ENCODE measurements around the gene UCP3. TPM values are rescaled to one million over a fixed set of nuclear protein-coding genes. Genes with fewer than 3 reads are reported as not detected.

The UCP3 gene
- polyA plus RNA-seq, 1 donor (not counting 4 experiments of a cell fraction or from before 2014, with no cell fraction given) = 0.52 TPM

DNA sequence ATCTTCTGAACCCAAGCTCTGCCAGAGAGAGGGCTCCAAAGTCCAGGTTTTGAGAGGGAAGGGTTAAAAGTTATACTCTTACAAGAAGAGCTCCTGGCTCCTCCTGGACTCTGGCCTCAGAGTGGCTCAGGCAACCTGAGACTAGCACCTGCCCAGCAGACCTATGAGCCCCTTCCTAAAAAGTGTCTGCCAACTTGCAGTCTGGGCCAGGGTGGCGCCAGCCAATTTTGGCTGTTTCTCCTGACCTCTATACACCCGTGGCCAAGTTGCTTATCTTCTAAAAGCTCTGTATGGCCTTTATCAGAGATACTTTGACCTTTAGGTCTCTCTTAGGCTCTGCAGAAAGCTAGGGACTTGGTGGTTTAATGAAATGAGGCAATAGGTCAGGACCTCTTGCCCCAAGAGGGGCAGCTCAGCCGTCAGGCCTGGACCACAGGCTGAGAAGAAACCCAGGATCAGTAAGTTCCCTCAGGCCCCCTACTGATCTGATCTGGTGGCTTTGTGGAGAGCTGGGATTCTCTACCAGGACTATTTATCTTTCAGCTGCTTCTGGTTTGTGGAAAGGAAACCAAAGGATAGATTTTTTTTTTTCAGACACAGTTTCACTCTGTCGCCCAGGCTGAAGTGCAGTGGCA, 10.3 kb upstream of the UCP3 start:
- Histone ChIP-seq H3K27me3 (ENCODE audit: control insufficient read depth, extremely low read depth, insufficient read depth, low read length) (no peaks in the 10 kb centered on the region), H4K20me1 (ENCODE audit: control insufficient read depth, extremely low read depth, insufficient read depth, low read length) (peaks cover 2% of the 10 kb centered on the region), H3K4me3 (ENCODE audit: control insufficient read depth in 2 of 3, extremely low read depth in 1 of 3, insufficient read depth in 2 of 3, low read depth in 1 of 3, low read length in 3 of 3) (no peak overlapping the region), H3K9me3 (ENCODE audit: control insufficient read depth, low read depth, low read length) (no peaks in the 10 kb centered on the region), H3K9ac (ENCODE audit: control insufficient read depth, extremely low read depth, insufficient read depth, low read length) (no peak overlapping the region), H2AFZ (ENCODE audit: control insufficient read depth, low read length) (no peak overlapping the region), H3K36me3 (ENCODE audit: control insufficient read depth in 2 of 2, extremely low read depth in 1 of 2, insufficient read depth in 2 of 2, low read length in 2 of 2) (peaks cover 0 to 5% of the 10 kb centered on the region in 2 experiments), H3K4me1 (ENCODE audit: control insufficient read depth, extremely low read depth, insufficient read depth, low read length) (no peaks in the 10 kb centered on the region), H3K27ac (ENCODE audit: control insufficient read depth, insufficient read depth, low read length) (no peak overlapping the region), H3K79me2 (ENCODE audit: control insufficient read depth, insufficient read depth, low read length) (no peaks in the 10 kb centered on the region), H3K9me1 (ENCODE audit: control insufficient read depth, extremely low read depth, insufficient read depth, low read length) (no peaks in the 10 kb centered on the region), H3K4me2 (ENCODE audit: control insufficient read depth, extremely low read depth, insufficient read depth, low read depth, low read length) (no peak overlapping the region)
- dilution Hi-C loops (cut with MboI; ENCODE audit: extremely low pct_ligation_motif_present, low sequenced_read_pairs) = no loop called here
- FAIRE-seq (no peak), DNase-seq (ENCODE audit: low read depth, low spot score) (no peak)
- TF ChIP-seq, protein P1, sequence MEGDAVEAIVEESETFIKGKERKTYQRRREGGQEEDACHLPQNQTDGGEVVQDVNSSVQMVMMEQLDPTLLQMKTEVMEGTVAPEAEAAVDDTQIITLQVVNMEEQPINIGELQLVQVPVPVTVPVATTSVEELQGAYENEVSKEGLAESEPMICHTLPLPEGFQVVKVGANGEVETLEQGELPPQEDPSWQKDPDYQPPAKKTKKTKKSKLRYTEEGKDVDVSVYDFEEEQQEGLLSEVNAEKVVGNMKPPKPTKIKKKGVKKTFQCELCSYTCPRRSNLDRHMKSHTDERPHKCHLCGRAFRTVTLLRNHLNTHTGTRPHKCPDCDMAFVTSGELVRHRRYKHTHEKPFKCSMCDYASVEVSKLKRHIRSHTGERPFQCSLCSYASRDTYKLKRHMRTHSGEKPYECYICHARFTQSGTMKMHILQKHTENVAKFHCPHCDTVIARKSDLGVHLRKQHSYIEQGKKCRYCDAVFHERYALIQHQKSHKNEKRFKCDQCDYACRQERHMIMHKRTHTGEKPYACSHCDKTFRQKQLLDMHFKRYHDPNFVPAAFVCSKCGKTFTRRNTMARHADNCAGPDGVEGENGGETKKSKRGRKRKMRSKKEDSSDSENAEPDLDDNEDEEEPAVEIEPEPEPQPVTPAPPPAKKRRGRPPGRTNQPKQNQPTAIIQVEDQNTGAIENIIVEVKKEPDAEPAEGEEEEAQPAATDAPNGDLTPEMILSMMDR (optimal IDR thresholded peaks at IDR 0.05 in 1 of 3, IDR thresholded peaks at IDR 0.05 in 1 of 3, conservative IDR thresholded peaks at IDR 0.05 in 1 of 3; ENCODE audit: extremely low read depth in 1 of 3, insufficient read depth in 2 of 3, low read length in 3 of 3) = no peak
- TF ChIP-seq EZH2 (IDR thresholded peaks at IDR 0.05; ENCODE audit: low read length) = no peak

DNA sequence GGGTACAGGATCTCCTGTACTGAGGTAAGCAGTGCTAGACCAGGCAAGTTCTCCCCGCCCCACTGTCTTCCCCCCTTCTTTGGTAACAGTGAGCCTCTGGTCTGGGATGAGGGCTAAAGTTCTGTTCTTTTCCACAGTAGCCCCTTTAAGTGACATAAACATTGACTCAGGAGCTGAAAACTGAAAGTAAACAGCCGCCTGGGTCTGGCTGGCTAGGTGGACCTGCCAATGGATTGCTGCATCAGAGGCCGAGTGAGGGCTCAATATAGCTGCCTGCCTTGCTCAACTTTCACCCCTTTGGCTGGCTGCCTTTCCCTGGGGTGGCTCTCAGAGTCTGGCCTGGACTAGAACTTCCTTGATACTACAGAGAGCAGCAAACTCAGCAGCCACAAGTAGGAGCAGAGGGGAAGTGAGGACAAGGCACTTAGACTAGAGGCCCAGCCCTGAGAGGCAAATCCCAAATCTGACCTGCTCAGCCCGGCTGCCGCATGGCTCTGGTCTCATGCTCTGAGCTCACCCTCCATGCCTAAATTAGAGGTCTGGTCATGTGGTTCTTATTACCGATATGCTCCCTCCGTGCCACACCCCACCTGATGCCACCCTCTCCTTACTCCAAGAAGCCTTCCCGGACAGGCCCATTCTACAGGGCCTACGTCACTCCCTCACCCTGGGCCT, 9.6 kb upstream of the UCP3 start:
- Histone ChIP-seq H3K4me1 (ENCODE audit: control insufficient read depth, extremely low read depth, insufficient read depth, low read length) (no peaks in the 10 kb centered on the region), H3K79me2 (ENCODE audit: control insufficient read depth, insufficient read depth, low read length) (no peaks in the 10 kb centered on the region), H3K9me3 (ENCODE audit: control insufficient read depth, low read depth, low read length) (no peaks in the 10 kb centered on the region), H3K36me3 (ENCODE audit: control insufficient read depth in 2 of 2, extremely low read depth in 1 of 2, insufficient read depth in 2 of 2, low read length in 2 of 2) (peaks cover 0 to 6% of the 10 kb centered on the region in 2 experiments), H4K20me1 (ENCODE audit: control insufficient read depth, extremely low read depth, insufficient read depth, low read length) (peaks cover 2% of the 10 kb centered on the region), H3K27ac (ENCODE audit: control insufficient read depth, insufficient read depth, low read length) (no peak overlapping the region), H3K9ac (ENCODE audit: control insufficient read depth, extremely low read depth, insufficient read depth, low read length) (no peak overlapping the region), H3K4me3 (ENCODE audit: control insufficient read depth in 2 of 3, extremely low read depth in 1 of 3, insufficient read depth in 2 of 3, low read depth in 1 of 3, low read length in 3 of 3) (no peak overlapping the region), H3K4me2 (ENCODE audit: control insufficient read depth, extremely low read depth, insufficient read depth, low read depth, low read length) (no peak overlapping the region), H3K9me1 (ENCODE audit: control insufficient read depth, extremely low read depth, insufficient read depth, low read length) (no peaks in the 10 kb centered on the region), H2AFZ (ENCODE audit: control insufficient read depth, low read length) (no peak overlapping the region), H3K27me3 (ENCODE audit: control insufficient read depth, extremely low read depth, insufficient read depth, low read length) (no peaks in the 10 kb centered on the region)
- TF ChIP-seq, protein P1 (optimal IDR thresholded peaks at IDR 0.05 in 1 of 3, IDR thresholded peaks at IDR 0.05 in 1 of 3, conservative IDR thresholded peaks at IDR 0.05 in 1 of 3; ENCODE audit: extremely low read depth in 1 of 3, insufficient read depth in 2 of 3, low read length in 3 of 3) = no peak
- no peak for TF ChIP-seq EZH2 (IDR thresholded peaks at IDR 0.05; ENCODE audit: low read length)
- dilution Hi-C loops (cut with MboI; ENCODE audit: extremely low pct_ligation_motif_present, low sequenced_read_pairs) = no loop called here
- FAIRE-seq (no peak), DNase-seq (ENCODE audit: low read depth, low spot score) (no peak)

All from keratinocyte (primary cell).